HG03060 (cell line): ENCODE measurements around the gene TP53TG5.

ENCODE experiments used
- ATAC-seq: cut with Tn5 transposase; IDR thresholded peaks from one replicate; pipeline ENCODE4 v1.9.1; 2021; ENCODE audit warnings: low read depth, moderate number of reproducible peaks; ENCODE audit not compliant: unreplicated experiment

Gene TP53TG5

DNA sequence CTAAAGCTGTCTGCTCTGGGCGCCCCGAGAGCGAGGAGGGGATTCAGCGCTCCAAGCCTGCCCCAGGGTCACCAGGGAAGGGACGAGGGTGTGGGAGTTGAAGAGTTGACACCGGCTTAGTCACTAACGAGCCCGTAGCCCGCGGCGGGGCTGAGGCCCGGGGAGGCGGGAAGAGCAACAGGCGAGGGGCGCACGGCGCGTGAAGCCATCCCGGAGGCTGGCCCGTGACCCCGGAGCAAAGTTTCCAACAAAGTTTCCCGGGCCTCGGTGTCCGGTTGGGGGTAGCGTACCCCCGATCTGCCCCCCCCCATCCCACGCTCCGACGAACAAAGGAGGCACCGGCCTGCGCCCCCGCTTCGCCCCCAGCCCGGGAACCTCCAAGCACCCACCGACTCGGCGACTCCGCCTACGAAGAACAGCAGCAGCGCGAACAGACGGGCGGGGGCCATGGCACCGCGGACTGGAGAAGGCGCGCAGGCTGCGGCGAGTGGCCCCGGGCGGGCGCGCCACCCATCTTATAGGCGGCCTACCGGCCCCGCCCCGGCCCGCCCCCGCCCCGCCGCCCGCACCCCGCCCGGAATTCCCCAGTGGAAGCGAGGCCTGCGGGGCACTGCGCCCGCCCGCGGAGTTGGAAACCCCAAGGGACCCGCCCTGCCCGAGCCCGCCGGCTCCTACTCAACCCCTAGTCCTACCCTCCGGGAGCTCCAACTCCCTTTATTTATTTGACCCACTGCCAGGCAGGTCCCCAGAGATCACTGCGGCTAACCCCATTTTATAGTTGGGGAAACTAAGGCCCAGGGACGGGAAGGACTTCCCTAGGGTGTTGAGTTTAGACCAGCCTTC is 30.0 kb downstream of the TP53TG5 start, which contains the start of gene SDC4:
Gene SDC4, minus strand, starts transcription at position 489 of the 843 bp plus-strand sequence. Its CDS starts 40 bp downstream, at position 449.
- ATAC-seq, result no peak

DNA sequence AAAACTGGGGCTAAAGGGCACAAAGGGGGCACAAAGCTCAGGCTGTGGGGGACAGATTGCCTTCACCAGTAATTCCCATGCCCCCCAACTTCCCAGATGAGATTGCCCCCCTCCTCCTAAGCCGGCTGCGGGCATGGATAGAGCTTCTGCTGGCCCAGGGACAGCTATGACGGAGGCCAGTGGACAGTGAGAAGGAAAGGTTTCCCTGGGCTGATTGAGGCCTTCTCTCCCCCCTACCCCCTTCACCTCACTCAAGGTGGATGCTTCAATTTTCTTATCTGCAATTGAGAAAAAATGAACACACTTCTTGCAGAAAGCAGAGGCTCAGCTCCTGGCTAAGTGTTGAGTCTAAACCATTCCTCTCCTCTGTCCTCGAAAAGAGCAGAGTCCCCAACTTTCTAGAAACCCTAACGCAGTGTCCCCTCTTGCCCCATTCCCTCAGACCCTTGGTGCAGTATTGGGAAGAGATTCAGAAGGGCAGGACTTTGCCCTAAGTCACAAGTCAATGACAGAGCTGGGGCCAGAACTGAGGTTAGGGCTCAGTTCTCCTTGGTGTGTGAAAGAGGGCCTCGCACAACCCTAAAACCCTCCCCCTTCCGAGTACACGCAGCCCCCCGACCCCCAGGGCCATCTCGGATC is 30.7 kb downstream of the TP53TG5 start:
- no peak for ATAC-seq

DNA sequence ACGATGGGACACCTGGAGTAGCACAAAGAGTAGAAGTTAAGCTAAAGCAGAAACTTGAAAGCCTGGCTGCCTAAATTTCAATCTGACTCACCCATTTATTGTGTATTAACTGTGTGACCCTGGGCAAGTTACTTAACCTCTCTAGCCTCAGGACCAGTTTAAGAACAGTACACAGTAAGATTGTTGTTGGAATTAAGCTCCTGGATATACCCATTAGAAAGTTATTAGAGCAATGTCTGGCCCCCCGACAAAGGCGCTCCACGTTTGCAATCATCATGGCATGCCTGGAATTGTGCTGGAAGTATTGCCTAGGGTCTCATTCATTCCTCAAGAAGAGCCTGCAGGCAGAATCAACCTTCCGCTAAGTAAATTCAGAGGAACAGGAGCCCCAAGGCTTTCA is 31.3 kb downstream of the TP53TG5 start:
- no peak for ATAC-seq

DNA sequence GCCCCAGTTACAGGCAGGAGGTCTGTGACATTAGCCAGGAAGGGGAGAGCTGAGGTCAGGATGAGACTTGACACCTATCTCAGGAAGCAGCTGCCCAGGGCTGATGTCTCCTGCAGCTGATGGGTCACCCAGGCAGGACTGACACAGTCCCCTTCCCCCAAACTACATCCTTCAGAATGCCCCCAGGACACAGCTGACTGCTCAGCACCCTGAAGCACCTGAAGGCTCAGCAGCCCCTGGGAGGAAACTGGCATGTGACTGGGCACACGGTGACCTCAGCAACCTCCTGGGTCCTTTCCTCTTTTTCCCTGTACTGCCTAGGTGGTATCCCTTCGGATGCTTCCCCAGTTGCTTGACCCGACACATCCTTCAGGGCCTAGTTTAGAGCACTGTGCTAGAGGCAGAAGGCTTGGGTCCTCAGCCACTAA is 31.8 kb downstream of the TP53TG5 start:
- ATAC-seq, result no peak

DNA sequence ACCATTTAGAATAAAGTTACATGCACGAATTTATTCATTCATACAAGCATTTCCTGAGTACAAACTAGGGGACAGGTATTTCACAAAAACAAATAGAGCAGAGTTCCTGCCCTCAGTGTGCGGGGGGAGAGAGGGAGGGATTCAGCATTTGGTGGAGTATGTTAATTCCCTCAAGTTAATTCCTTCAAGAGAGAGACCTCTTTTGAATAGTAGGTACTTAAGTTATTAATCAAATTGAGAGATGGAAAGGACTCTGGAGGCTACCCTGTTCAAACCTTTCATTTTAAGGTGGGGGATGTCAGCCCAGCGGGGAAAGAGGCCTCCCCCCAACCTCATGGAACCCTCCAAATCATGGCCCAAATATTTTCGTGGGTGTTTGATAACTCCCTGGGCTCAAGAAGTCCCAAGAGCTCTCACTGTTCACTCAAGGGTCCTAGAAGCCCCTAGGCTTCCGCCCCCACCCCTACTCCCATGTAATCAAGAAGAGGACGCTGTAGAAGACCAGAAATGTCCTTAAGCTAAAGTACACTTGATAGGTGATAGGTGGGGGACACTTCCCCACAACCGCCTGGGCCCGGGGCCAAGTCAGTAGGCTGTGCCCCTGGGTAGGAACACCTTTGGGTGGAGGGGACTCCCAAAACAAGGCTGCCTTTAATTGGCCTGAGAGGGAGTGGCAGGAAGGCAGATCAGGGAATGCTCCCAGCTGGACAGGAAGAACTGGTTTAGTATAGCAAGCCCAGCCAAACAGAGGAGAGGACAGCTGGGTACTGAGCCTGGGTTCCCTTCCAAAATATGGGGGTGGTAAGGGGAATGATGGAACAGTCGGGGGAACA is 32.8 kb downstream of the TP53TG5 start:
- ATAC-seq, result no peak

DNA sequence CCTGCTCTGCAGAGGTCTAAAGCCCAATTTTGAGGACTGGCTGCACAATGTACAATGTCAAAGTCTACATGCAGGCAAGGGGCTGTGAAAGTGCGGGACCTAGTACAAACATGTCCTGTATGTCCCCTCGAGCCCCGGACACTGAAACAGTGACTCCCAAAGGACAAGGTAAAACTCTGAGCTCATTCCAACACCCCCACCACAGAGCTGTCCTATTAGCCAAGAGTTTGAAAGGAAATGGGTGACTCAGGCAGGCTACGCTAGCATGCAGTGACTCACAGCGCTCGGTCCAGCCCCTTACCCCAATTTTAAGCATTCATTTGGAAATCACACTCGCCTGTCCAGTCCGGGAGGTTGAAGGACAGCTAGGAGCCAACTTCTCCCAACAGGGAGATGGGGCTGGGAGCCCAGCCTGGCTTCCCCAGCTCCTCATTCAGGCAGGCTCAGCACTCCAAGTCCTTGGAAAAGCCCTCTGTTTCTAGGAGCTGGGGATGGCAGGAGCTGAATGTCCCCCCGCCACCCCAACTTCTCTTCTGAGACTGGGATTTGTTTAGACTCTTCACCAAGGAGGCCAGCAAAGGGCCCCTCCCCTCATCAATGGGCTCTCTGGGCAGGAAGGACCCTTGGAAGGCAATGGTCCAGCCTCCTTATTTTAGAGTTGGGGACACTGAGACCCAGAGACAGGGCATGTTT is 33.8 kb downstream of the TP53TG5 start:
- no peak for ATAC-seq

DNA sequence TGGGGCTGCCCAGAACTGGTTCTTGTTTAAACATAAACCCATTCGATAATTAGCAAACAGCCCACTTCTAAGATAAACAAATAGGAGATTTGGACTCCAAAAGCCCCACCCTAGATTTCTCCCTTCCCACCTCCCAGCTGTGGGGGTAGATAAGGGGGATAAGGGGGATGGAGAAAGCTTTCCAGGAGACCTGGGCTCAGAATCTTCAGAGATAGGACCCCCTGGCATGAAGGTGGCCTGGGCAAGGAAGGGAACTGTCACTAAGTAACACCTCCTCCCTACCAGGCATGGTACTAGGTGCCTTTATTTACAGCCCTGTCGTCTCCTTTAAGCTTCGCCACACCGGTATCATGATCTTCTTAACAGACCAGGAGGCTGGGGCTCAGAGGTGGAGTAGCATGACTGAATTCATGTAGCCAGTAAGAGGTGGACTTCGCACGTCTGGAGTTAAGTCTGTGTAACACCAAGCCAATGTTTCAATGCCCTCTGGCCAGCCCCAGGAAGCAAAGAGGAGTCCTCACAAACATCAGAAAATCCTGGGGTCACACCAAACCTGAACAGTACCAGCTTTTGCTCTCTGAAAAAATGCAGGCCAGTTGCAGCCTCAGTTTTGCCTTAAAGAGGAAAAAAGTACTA is 34.5 kb downstream of the TP53TG5 start:
- ATAC-seq, result no peak

DNA sequence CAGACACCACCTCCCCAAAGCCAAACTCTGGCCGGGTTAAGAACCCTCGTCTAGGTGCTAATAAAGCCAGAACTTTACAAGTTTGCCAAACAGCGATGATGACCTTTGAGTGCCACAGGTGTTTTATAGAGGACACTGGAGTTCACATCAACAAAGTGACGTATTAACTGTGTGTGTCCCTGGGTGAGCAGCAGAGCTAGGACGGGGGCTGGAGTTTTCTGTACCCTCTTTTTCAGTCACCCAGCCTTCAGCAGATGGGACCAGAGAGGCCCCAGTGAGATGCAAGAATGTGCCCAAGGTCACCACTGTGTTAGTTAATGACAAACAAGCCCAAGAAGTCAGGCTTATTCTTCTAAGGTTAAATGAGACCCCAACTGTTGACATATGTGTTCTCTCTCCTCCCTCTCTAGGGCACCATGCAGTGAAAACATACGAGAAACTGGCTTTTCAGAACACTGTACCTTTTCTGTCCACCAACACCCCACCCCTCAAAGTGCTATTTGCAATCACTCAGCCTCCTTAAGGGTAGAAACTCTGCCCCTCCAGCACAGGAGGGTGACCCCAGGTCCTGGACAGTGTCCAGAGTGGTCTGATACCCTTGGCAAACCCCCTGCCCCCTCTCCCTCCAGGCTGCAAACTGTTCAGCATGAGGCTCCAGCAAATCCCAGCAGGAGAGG is 35.1 kb downstream of the TP53TG5 start:
- no peak for ATAC-seq

DNA sequence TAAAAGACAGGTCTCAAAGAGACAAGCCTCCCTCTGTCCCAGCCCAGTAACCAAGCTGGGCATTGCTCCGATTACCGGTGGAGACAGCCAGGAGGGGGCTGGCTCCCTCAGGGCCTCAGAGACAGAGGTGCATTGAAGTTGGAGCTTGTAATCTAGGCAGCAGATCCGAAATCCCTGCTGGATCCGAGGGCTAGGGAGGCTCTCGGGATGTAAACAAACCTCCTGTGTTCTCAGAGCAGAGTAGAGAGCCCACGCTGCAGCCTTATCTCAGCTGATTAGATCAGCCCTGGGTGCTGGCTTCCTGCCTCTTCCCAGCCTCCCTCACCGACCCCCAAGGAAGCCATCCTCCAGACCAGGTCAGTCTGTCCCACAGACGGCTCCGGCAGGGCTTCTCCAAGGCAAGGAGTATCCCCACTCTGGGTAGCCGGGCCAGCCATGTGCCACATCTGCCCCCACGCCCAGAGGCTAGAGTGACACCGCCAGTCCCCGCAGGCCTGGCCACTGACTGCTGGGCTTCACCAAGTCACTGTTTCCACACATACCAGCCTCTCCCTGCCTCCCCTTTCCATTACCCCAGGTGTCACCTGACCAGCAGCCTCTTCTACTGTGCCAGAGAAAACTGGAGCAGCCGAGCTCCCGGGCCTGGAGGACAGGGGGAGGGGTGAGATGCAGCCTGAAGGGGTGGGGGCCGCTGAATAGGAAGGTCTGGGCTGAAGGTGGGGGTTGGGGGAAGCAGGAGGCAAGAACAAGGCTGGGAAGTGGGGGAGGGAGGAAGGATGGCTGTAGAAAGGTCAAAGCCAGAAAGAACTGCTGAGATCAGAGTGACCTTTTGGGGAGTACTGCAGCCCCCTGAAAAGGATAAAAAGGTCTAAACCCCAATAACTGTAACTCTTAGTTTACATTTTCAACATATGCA is 35.9 kb downstream of the TP53TG5 start:
- ATAC-seq, result no peak

DNA sequence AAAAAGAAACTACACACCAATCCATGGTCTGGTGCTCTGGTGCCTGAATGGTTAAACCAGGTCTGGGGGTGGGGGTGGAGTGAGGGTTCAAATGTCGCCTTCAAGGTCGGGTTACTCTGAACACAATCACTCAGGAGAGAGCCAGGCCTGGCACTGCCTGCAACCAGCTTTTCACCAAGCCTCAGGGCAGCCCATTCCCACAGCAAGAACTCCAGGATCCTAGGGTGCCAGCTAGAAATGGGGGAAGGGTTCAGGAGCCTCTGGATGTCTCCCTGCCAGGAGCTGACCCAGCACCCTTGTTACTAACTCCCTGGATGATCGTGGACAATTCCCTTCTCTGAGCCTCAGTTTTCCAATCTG is 36.6 kb downstream of the TP53TG5 start:
- ATAC-seq, result no peak

DNA sequence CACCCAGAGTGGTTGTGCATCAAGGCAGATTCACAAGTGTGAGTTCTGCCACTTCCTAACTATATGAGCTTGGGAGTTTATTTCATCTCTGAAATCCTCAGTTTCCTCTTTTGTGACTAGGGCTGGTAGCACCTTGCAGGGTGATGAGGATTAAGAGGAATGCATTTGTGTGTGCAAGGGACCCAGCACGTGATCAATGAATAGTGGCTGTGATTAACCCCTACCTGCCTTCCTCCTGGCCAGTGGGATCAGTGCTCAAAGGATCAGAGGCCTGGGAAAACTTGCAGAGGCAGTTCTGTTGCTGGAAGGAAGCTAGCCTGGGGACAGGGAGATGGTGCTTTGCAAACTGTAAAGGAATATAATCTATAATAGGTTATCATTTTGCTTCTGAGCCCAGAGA is 37.2 kb downstream of the TP53TG5 start:
- no peak for ATAC-seq

DNA sequence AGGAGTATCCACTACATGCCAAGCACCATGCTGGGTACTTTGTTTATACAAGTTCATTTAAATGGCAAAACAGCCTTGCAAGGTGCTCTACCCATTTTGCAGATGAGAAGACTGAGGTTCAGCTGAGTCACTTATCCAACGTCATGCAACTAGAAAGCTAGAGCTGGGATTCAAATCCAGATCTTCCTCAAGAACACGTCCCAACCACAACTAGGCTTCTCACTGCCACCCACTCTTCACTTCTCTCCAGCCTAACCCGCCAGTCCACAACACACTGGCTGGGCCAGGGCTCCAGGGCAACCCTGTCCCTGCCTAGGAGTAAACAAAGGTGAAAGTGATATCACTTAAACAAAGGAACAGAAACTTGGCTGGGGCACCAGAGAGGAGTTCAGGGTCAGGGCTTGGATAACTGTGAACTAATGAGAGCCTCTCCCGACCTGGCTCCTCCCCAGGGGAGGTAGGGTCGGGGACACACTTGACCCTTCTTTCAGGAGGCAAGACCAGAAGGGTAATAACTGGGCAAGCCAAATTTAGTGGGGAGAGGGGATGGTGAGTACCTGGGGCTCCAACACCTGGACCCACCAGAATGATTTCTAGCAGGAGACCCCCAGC is 37.8 kb downstream of the TP53TG5 start:
- ATAC-seq, result no peak

DNA sequence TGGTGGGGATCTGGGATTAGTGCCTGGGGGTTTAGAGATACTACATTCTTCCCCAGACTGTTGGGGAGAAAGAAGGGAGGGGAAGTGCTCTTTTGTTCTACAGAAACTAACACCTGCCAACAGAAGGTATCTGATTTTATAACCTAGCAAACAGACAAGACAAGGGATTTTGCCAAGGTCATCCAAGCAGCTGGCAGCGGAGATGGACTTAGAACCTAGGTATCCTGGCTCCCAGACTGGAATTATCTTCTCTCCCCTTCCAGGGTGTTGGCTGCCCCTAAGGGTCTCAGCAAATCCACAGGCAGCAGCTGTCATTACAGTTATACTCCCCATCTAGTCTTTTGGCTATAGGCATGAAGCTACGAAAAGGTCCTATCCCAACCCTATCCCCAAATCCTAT is 38.3 kb downstream of the TP53TG5 start:
- ATAC-seq, result no peak

DNA sequence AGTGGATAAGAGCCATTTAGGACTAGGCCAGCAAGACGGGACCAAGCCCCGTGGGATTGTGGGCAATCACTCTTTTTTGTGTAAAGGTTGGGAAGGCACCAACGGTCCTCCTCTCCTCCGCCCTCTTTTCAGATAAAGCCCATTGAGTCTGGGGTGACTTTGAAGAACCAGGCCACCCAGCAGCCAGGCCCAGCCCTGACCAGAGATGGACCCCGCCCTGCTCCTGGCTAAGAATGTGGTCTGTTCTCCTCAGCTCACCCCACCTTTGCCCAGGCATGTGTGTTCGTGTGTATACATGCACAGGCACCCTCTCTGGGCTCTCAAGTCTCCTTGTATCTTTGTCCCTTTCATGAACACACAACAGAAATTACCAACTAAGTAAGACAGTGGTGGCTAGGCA is 39.0 kb downstream of the TP53TG5 start:
- ATAC-seq, result no peak

DNA sequence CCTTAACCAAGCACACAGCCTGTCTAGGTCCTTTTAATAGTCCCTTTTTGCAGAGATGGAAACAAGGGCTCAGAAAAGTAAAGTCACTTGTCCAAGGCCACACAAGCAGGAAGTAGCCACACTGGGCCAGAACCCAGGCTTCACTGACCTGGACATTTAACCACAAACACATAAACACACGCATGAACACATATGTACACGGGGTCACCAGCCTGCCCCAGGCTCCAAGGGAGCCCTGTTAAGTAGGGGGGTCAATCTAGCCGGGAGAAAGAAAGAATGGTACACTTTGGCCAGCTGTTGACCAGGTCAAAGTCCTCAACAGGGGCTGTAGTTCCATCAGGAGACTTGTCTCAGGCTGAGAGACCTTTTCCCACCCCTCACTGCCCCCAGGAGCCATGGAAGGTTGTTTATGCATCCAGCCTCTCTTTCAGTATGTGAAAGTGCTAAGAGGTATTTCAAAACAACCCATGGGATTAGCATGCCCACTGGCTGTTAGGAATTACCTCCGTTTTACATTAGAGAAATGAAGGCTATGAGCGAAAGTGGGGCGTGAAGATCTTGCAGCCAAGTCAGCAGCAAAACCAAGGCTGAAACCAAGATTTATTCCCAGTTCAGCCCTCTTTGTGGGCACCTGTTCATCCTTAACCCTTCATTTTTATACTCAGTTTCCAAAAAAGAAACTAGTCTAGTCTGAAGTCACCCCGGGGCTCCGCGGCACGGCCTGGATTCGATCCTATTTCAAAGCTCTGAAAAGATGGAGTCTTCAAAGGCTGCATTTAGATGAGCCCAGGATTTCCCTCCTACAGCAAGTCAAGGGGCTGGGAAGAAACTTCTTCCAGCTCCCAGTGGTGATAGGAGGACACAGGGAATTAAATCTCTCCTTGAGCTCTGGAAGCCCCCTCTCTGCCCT is 39.7 kb downstream of the TP53TG5 start:
- ATAC-seq, result no peak

DNA sequence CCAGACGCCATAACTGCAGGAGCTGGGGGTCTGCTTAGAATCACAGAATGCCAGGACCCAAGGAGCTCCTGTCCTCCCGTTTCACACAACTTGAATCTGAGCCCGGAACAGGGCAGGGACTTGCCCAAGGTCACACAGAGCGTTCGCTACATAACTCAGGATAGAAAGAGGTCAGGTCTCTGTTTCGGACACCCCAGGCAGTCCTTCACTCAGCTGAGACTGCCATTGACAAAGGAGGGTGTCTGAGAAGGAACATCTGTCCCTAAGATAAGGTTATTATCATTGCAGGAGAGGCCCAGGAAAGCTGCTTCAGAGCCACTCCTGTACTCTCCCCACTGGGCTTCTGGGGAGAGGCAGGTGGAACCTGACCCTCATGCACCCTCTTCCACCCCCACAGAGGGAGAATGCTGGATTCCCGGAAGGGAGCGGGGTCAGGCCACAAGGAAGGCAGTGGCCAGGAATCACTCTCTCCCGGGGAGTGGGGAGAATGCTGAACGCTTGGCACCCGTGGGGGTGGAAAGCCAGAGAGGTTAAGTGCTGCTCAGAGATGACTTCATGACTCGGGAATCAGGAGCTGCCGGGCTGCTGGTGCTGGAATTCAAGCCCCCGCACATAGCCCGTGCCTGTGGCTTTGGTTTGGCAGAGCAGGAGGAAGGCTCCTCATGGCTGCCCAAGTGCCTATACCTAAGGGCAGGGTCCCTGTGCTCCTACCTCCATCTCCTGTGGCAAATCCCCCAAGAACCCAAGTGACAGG is 40.6 kb downstream of the TP53TG5 start:
- ATAC-seq, result no peak
